HFFc6 (cell line): ENCODE data around the gene ASB3. TPM values are rescaled to one million over a fixed set of nuclear protein-coding genes. Genes with fewer than 3 reads are reported as not detected.

Experiments
- DNase-seq: peaks from one replicate; pipeline ENCODE4 v3.0.0-alpha.2; 2018
- H3K27ac Mint-ChIP-seq: 2 replicates; pipeline ENCODE4 v1.8.0; 2020; ENCODE audit warnings: mild to moderate bottlenecking, mixed read lengths
- H3K27me3 Mint-ChIP-seq: 2 replicates; pipeline ENCODE4 v1.8.0; 2021; ENCODE audit warnings: mild to moderate bottlenecking, moderate library complexity, mixed read lengths; ENCODE audit not compliant: insufficient read depth
- H3K36me3 Mint-ChIP-seq: 2 replicates; pipeline ENCODE4 v1.8.0; 2021; ENCODE audit warnings: low read depth, mixed read lengths
- H3K4me1 Mint-ChIP-seq: 2 replicates; pipeline ENCODE4 v1.8.0; 2020; ENCODE audit warnings: low read depth, mixed read lengths
- H3K4me3 Mint-ChIP-seq: 2 replicates; pipeline ENCODE4 v1.8.0; 2020; ENCODE audit warnings: mild to moderate bottlenecking, moderate library complexity, mixed read lengths
- H3K9me3 Mint-ChIP-seq: 2 replicates; pipeline ENCODE4 v1.8.0; 2020; ENCODE audit warnings: mild to moderate bottlenecking, mixed read lengths
- CTCF ChIP-seq: fragments of 200-600 bp; sonication (generic); IDR thresholded peaks from 2 replicates; pipeline ENCODE4 v1.5.0; 2021; ENCODE audit warnings: antibody characterized with exemption, mild to moderate bottlenecking
- total RNA-seq, 6 experiments: library from RNA; stranded (reverse); fragmentation: NEBNext Ultra II Directional; extraction: Animal tissue kit (Norgen Biotek cat#: 25700); gene quantifications; 2 replicates in 1 of 6; 3 replicates in 5 of 6; pipeline ENCODE4 v1.2.3, GENCODE V29; 2021

ASB3 gene
- total RNA-seq, 6 experiments from 2014 or later, result 15.7 to 22.0 (median 17.3) TPM

GRCh38 chr2:53715568-53715967 lies 71.2 kb downstream of the ASB3 start:
- no peak for DNase-seq
- Mint-ChIP-seq H3K27me3 (no peaks in the 10 kb centered on the region), H3K4me3 (no peak overlapping the region), H3K27ac (no peak overlapping the region), H3K4me1 (peaks cover 15% of the 10 kb centered on the region), H3K9me3 (no peaks in the 10 kb centered on the region), H3K36me3 (peaks cover 12% of the 10 kb centered on the region; the same call in 1 of the 2 replicates)
- TF ChIP-seq CTCF, result peak; percentile 82

- Mint-ChIP-seq H3K9me3 (peaks cover 24% of the 10 kb centered on the region), H3K27ac (no peak overlapping the region), H3K36me3 (peaks cover 35% of the 10 kb centered on the region), H3K4me1 (no peaks in the 10 kb centered on the region), H3K27me3 (no peaks in the 10 kb centered on the region; the same call in 1 of the 2 replicates), H3K4me3 (no peak overlapping the region)
- no peak for TF ChIP-seq CTCF
- no peak for DNase-seq
Observed at GRCh38 chr2:53711271-53711780, 75.4 kb downstream of the ASB3 start.

GRCh38 chr2:53708988-53709387 lies 77.8 kb downstream of the ASB3 start:
- H3K9me3 Mint-ChIP-seq, result peaks cover 24% of the 10 kb centered on the region

GRCh38 chr2:53701221-53701620 lies 85.5 kb downstream of the ASB3 start:
- Mint-ChIP-seq H3K27me3 (no peaks in the 10 kb centered on the region), H3K9me3 (no peaks in the 10 kb centered on the region), H3K4me1 (no peaks in the 10 kb centered on the region), H3K27ac (no peak overlapping the region), H3K36me3 (peaks cover 31% of the 10 kb centered on the region), H3K4me3 (no peak overlapping the region)
- no peak for DNase-seq
- no peak for TF ChIP-seq CTCF

More at GRCh38 chr2:53708988-53709387, 77.8 kb downstream of the ASB3 start:
- Mint-ChIP-seq H3K4me1 (no peaks in the 10 kb centered on the region), H3K4me3 (no peak overlapping the region), H3K27me3 (no peaks in the 10 kb centered on the region; the same call in 1 of the 2 replicates), H3K36me3 (peaks cover 35% of the 10 kb centered on the region), H3K27ac (no peak overlapping the region)
- DNase-seq, result no peak
- no peak for TF ChIP-seq CTCF

GRCh38 chr2:53697686-53698085 lies 89.1 kb downstream of the ASB3 start:
- Mint-ChIP-seq H3K4me3 (no peak overlapping the region), H3K9me3 (no peaks in the 10 kb centered on the region), H3K4me1 (no peaks in the 10 kb centered on the region), H3K36me3 (peaks cover 31% of the 10 kb centered on the region), H3K27me3 (no peaks in the 10 kb centered on the region), H3K27ac (no peak overlapping the region)
- no peak for TF ChIP-seq CTCF
- no peak for DNase-seq

- Mint-ChIP-seq H3K4me3 (no peak overlapping the region), H3K27me3 (no peaks in the 10 kb centered on the region), H3K9me3 (no peaks in the 10 kb centered on the region), H3K36me3 (peaks cover 31% of the 10 kb centered on the region), H3K27ac (no peak overlapping the region), H3K4me1 (no peaks in the 10 kb centered on the region)
- no peak for DNase-seq
- no peak for TF ChIP-seq CTCF
Observed at GRCh38 chr2:53697092-53697491, 89.7 kb downstream of the ASB3 start.
